ENCODE data around the gene MMD.
"Not testable (repeated sequence)": the region's sequence is repeated elsewhere in the genome, so short reads cannot be mapped to it uniquely, and the experiment has no call there.

MMD gene

DNA sequence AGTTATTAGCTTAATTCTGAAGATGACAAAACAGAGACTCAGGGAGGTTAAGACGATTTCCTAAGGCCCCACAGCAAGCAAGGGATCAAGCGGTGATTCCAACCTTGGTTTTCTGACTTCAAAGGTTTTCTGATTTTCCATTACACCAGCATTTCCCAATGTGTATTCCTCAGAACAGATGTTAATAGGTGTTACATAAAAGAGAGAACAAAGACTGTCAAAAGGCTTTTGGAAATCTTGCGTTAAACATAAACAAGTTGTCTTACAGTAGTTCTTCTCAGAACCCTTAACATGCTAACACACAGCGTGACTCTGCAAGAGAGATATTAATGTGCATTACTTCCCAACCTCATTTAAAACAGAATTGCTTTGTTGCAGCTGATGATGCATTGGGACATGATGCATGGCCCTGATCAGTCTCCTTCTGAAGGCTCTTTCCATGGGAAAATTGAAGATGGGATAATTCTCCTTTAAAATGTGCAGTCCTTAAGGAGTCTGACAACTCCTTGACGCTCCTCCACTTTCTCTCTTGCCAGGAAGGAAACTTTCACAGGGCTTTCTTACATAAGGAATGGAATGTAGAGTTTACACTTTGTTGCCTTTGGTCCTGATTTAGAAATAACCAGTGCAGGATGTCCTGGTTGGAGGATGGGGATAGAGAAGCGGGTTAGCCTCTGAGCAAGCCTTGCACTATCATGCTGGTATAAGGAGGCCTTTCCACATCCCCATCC is 21.5 kb upstream of the MMD start:
- no peak for DNase-seq

DNA sequence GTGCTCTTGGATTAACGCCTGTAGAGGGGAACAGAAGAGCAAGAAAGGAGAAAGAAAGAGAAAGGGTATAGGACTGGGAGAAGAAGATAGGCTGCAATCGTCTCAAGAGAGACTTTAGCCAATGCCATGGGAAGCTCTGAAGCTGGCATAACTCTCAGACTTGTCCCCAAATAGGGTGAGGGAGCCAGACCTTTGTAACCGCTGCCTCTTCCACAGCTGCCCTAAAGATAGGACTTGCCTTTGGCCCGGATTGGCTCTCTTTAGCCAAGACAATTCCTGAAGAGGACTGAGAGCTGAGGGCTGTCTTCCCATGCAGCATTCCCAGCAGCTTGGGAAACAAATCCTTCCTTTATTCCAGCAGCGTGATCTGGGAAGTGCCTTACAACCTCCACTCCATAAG is 20.8 kb upstream of the MMD start:
- no peak for DNase-seq

DNA sequence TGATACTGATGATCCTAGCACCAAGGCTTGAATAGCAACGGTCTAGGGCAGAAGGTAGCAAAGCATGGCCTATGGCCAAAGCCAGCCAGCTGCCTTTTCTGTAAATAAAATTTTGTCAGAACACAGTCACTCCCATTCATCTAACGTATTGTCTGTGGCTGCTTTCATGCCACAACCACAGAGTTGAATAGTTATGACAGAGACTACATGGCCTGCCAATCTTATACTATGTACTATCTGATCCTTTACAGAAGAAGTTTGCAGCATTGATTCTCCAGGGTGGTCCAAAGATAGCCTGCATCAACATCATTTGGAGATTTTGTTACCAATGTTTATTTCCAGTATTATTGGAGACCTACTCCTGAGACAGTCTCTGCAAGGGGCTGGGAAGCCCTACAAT is 19.9 kb upstream of the MMD start:
- no peak for DNase-seq

DNA sequence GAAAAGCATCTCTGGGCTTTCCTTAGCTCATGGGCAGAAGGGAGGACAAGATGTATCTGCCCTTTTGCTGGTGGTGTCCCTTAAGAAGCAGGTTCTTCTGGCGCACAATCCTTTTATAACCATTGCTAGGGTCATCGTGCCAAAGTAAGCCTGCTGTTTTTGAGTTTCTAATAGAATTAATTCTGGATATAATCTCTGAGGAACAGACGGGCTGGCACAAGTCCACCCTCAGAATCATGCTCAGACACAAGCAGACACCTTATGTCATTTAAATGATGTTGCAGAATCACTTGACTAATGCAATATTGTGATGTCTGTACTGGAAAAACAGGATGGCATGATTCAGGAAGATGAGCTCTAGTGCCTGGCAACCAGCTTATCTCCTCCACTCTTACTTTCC is 18.8 kb upstream of the MMD start:
- DNase-seq = no peak

DNA sequence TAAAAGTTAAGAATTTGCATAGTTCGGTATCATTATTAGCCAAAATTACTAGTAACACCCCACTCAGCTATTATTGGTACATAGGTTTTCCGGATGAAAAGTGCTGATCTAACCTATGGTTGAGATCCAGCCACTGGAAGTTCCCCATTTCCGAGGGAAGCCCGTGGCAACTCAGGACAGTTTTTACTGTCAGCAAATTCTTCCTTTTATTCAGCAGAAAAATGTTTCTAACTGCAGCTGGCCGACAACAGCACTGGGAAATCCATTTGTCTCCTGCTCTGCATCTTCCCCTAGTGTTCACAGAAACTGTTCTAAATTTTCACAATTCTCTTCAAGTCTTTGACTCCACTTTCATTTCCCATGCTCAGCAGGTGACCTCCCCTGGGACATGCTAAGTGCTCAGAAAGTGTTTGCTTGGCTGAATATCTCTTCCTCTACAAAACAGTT is 15.5 kb upstream of the MMD start:
- no peak for DNase-seq

DNA sequence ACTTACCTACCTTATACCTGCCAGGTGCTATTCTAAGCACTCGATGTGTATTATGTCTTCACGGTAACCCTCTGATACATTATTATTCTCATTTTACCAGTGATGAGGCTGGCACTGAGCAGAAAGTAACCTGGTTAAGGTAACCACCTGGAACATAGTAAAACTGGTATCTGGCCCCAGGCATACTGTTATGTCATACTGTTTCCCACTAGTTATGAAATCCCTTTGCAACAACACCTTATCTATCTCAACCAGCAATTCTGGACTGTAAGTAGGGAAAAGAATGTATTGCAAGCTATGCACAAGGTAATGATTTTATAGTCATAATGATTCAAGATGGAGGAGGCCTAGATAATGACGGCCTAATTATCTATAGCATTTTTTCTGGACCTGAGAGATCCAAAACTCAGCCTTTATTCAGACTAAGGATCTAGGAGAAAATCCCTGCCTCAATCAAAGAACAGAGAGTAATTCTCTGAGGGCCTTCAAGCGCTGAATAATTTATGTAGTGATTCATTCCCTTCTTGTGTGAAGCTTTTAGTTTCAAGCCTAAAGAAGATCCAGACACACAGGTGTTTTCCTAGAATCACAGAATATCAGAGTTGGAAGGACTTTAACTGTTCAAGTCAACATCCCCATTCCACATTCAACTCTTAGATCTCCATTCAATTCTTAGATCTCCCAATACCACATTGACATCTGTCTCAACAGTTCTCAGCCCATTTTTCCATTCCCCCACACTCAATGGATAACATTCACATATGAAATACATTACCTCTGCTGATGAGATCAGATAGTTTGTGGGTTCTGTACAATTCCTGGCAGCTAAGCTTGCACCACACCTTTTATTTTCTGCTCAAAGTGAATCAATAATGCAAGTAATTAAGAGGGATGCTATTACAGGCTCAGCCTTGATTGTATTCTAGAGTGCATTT is 14.9 kb upstream of the MMD start:
- no peak for DNase-seq

DNA sequence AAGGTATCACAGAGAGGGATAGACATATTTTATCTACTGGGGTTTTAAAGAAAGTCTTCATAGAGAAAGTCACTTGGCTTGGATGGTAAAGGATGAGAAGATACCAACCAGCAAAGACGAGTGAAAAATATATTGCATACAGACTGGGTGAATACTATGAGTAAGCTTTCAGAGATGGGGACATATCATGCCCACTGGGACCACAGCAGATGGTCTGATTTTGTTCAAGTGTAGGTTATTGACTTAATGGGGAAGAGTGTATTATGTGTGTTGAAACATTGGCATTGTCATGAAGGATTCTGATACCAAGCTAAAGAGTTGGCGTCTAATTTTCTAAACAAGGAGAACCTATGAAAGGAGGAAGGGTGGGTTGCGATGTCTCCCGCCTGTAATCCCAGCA is 13.8 kb upstream of the MMD start:
- DNase-seq = no peak

DNA sequence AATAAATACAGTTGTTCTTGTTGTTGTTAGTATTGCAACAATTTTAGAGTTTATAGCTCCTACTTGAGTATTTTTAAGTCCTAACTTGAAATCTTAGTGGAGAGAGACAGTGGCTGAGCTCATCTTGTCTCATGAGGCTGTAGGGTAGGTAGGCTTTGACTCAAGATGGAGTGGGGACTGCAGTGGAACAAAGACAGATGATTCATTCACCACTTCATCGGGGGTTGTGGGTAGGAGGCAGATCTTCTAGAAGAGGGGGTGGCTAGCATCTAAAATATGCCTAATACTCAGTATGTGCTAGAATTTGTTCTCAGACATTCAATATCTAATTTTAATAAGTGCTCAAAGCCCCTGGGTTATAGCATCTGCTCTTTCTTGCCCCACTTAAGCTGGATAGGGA is 13.1 kb upstream of the MMD start:
- no peak for DNase-seq

DNA sequence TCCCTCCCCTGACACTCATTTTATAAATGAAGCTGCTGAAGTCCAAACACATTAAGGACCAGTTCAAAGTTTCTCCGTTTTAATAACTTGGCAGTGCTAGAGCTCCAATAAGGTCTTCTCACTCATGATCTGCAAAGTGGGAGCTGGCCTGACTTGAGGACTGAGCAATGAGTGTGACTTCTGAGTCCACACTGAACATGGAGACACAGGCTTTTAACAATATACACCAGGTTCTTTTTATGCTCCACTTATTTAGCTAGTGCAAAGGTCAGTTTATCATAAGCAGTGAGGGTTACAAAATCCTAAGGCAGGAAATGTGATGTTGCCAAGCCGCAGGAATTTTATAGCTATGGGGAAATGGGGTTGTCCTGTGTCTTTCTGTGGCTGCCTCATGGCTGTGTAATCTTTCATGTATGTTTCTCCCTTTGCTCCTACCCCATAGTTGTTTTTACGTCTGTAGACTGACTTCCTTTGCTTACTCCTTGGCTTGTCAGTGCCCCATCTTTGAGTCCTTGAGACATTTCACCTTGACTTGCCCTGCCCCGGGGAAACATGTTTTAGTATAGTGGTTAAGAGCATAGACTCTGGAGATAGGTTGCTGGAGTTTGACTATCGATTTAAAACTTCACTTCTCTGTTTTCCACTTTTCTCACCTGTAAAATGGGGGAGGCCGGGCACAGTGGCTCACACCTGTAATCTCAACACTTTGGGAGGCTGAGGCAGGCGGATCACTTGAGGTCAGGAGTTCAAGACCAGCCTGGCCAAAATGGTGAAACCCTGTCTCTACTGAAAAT is 12.2 kb upstream of the MMD start:
- no peak for DNase-seq

DNA sequence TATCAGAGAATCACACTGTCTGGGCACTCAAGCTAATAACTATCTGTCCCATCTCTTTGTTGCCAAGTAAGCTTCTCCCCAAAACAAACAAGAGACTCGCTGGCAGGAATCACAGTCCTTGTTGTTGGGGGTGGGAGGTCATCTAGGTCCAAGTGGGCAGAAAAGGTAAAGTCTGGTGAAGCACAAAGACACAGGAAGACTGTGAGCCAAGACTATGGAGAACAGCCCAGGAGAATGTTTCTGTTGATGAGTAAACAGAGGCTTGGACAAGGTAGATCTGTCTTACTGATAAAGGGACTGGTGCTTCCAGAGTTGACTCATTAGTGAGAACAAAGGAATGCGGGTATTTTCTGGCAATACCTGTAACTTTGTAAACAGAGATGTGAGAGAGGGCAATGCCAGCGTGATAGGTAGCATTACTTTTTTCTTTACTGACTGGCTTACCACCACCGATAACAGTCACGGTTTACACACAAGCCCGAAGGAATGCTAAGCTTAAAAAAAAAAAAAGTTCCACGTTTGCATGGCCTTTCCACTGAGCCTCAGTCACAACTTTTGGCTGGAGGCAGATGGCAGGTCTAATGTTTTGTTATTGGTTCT is 11.5 kb upstream of the MMD start:
- no peak for DNase-seq

DNA sequence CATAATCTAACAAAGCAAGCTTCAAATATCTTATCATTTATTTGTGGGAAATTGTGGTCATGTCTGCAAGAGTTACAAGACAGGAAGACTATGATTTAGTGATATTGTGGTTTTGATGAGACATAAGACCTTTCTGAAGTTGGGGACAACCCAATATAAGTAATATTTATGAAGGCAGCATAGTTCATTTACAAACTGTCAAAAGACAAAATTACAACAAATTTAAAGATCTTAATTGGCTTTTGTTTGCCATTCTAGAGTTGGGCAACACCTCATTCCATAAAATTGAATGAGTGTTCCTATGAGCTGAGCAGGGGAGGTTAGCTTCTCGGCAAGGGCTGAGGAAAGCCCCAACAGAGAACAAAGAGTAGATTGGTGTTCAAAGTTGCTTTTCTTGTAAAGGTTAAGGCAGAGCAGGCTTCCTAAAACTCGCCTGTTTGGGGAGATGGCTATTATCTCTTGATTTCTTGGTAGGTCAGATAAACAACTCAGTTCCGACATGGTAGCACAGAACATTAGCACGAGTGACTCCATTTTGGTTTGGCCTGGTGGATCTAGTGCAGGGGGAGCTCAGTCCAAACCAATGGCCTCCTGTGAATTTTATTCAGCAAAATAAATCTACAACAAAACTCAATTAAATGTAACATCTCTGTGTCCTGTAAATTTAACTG is 10.9 kb upstream of the MMD start:
- DNase-seq = no peak

DNA sequence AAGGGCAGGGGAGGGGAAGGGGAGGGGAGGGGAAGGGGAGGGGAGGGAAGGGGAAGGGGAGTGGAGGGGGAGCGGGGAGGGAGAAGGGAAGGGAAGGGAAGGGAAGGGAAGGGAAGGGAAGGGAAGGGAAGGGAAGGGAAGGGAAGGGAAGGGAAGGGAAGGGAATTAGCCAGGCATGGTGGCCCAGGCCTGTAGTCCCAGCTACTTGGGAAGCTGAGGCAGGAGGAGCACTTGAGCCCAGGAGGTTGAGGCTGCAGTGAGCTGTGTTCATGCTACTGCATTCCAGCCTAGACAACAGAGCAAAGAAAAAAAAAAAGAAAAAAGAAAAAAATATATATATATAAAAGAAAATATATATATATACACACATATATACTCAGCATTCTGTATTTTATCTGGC is 10.3 kb upstream of the MMD start:
- not testable (repeated sequence) for DNase-seq

DNA sequence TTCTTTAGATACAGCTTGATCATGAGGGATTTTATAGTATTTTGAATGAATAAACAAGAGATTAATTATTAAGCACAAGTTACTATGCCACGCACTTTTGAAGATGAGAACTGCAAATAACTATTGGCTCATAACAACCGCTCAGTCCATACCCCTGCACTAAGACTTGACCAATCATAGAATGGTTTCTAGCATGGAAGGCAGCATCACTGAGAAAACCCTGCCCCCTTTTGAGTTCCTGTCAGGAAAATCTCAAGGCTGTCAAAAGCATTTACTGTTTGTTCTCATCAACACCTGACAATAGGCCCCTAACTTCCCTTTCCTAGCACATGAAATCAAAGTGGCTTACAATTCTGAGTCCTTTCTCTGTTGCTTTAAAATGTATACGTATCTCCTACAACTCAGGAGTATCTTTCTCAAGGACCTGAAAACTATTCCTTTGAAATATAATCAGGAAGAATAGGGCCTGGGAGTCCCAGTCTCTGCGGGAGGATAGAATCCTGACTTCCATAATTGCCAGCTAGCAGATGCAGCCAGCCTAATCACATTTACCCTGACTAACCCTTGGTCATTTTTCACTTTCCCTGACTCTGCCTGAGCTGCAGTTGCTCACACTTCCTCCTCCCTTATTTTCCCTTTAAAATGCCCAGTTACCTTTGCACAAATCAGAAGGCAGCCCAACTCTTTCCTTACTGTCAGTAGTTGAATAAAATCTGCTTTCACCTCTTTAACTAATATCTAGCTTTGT is 9.1 kb upstream of the MMD start:
- DNase-seq = no peak

DNA sequence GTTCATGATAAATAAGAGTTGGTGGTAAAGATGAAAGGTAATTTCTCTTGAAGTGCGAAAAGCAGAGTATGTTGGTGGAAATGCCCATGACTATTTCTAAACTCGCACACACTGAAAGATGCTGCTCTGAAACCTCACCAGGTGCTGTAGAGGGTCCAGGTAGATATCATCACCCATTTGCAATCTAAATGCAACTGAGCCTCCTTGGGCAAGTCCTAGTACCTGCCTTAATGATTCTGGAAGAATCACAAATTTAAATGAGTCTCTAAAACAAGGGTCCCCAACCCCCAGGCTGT is 5.9 kb upstream of the MMD start:
- no peak for DNase-seq

DNA sequence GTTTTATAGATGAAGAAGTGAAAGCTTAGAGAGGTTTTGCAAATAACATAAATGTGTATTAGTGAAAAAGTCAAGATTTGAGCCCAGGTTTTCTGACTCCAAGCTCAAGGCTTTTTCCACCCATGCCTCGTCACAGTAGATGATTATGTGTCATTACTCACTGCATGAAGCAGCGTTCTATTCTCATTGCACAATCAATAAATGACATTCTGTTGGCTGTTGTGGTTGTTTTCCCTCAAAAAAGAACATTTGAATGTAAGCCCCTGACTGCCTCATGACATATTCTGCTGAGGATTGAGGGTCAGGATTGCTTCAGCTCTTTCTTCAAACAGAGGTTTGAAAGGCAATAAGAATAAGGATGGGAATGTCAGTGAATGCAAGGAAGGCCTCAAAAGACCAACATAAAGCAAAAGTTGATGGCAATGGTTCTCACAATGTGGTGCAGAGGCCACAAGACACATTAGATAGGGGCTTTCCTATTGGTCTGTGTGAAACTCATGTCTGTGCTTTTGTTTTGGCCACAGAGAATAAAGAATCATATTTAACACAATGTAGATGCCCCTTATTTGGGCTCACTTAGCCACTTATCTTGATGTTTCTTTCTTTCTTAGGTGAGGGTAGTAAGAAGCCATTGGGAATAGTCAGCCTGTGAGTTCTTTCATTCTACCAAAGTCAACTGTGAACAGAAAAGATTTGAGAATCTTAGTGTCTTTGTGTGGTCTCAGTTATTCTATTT is 5.4 kb upstream of the MMD start:
- DNase-seq = no peak

DNA sequence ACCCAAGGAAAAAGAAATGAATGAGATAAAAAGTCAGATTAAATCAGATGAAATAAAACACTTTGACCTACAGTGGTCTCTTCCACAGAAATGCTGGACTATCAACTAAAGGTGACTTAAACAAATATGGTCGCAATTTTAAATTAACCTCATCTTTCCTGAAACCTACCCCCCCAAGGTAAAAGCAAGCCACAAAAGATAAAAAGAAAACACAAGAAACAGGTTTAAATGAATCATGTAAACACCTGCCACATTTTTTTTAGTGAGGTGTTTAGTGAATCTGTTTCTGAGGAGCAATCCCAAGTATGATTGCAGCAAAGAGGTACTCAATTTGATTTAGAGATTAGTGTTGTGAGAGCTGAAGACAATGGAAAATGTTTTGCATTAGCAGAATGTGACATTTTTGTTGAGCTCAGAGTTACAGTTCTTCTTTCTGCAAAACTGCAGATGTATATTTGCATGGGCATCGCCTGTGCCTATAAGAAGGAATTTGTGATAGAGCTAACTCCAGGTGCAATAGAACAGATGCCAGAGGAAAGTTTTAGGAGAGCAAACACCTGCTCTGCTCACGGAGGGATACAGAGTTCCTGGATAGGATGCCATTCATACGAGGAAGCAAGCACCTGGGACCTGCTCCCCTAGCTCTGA is 3.4 kb upstream of the MMD start:
- no peak for DNase-seq

DNA sequence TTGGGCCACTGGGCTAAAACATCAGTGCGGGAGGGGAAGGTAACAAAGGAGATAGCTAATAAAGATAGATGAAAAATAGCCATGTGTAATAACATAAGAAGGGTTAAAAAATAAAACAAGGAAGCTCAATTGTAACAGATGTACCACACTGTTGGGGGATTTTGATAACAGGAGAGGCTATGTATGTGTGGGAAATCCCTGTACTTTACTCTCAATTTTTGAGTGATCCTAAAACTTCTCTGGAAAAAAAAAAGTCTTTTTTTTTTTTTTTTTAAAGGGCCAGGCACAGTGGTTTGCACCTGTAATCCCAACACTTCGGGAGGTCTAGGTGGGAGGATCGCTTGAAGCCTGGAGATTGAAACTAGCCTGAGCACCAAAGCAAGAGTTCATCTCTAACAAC is 1.9 kb upstream of the MMD start:
- DNase-seq = no peak

DNA sequence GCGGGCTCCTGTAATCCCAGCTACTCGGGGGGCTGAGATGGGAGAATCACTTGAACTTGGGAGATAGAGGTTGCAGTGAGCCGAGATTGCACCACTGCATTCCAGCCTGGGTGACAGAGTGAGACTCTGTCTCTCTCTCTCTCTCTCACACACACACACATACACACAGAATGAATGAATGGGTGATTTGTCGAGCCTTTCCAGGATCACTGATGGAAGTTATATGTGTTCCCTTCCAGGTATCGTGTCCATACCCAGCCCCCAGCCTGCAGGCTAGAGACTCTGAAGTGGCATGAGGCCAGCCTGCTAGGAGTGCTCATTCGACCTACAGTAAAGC is 1.2 kb upstream of the MMD start:
- DNase-seq = not testable (repeated sequence)

DNA sequence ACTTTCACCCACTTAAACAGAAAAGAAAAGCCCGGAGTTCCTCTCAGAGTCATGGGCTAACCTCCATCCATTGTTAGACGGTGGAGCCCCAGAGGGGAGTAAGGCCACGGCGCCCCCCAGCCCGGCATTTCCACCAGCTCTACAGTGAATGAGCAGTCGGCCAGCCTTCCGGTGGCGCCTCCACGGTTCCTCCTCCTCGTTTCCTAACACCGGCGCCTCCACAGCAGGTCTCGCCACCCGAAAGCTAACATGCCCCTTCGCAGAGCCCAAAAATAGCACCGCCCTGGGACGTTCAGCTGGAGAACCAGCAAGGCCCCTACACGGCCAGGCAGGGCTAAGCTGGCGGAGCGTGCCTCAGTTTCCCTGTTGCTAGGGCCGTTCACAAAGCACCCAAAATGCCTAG is 858 bp downstream of the MMD start:
- peak; percentile 21 to 27 for DNase-seq

DNA sequence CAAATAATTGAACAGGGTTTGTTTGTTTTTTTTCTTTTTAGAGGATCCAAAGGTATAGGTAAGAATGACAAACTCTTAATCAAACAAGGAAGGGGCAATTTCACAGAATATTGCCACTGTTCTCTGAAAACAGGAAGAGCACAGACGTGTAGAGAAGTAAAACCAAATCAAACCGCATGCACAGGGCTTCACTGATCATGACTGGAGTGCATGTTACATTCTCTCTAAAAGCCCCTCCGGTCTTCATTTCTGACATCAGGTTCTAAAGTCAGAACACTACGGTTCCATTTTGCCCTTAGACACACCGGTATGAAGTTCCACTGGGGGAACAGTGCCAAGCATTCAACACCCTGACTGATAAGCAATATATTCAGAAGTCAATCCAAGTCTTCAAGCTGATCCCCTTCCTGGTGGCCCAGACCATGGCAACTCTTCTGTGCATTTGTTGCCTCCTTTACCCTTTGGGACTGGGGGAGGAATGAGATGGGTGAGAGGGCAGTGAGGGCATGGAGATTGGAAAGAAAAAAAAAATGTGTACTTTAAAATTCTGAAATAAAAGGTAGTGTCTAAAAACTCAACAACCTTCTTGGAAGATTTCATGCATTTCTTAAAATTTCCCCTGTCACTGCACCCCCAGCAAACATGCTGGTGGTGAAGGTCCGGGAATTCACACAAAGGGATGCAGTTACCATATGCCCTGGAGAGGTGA is 1.4 kb downstream of the MMD start:
- peak in 1 of 2 experiments; percentile 15 for DNase-seq

All from activated CD4-positive, alpha-beta T cell treated with anti-CD3 and anti-CD28 coated beads, Interleukin-2, amount 50 U/mL, for 4 hours (primary cell).